Esophagus muscularis mucosa (tissue), 4 donors: ENCODE results near the gene GPR4. TPM values are rescaled to one million over a fixed set of nuclear protein-coding genes. Genes with fewer than 3 reads are reported as not detected.

Experiments
- DNase-seq: peaks from one replicate; pipeline ENCODE4 v3.0.0-alpha.2; 2017; ENCODE audit errors: extremely low spot score
- H3K27ac ChIP-seq, 4 donors: fragments of 200-600 bp; sonication (generic); replicated peaks in 1 of 4; 1 replicate in 3 of 4; 2 replicates in 1 of 4; pipeline ENCODE4 v1.5.1; 2016 to 2019; ENCODE audit warnings: mild to moderate bottlenecking in 1 of 4
- H3K27me3 ChIP-seq, 4 donors: fragments of 200-600 bp; sonication (generic); one replicate each; pipeline versions ENCODE4 v1.5.1 to v1.6.0; 2016 to 2019
- H3K36me3 ChIP-seq, 4 donors: fragments of 200-600 bp; sonication (generic); one replicate each; pipeline ENCODE4 v1.5.1; 2016 to 2019
- H3K4me1 ChIP-seq, 4 donors: fragments of 200-600 bp; sonication (generic); one replicate each; pipeline ENCODE4 v1.5.1; 2016 to 2019
- H3K4me3 ChIP-seq, 4 donors: fragments of 200-600 bp; sonication (generic); 1 replicate in 2 of 4; 2 replicates in 2 of 4; pipeline ENCODE4 v1.5.1; 2016 to 2019; ENCODE audit warnings: mild to moderate bottlenecking in 4 of 4, moderate library complexity in 1 of 4
- H3K9me3 ChIP-seq, 4 donors: fragments of 200-600 bp; sonication (generic); 1 replicate in 3 of 4; 2 replicates in 1 of 4; pipeline ENCODE4 v1.5.1; 2016 to 2019
- EP300 ChIP-seq: sonication (generic); formaldehyde crosslinking; IDR thresholded peaks from one replicate; pipeline ENCODE4 v1.6.1; 2017; ENCODE audit warnings: antibody characterized with exemption
- POLR2A ChIP-seq: fragments of 450-650 bp; IDR thresholded peaks from one replicate; pipeline ENCODE4 v1.6.1; 2017; ENCODE audit warnings: antibody characterized with exemption, moderate library complexity, mild to moderate bottlenecking, low read depth
- POLR2AphosphoS5 ChIP-seq, 2 donors: sonication (generic); formaldehyde crosslinking; IDR thresholded peaks; one replicate each; pipeline ENCODE4 v1.6.1; 2017; ENCODE audit warnings: antibody characterized with exemption in 2 of 2
- WGBS: methylation state at CpG from one replicate; pipeline ENCODE4 v1.1.5; 2018; 5-methylcytosine and 5-hydroxymethylcytosine counted together
- intact Hi-C: fragments of 100-400 bp; cut with DNase I; formaldehyde crosslinking; loops from one replicate; pipeline ENCODE4 v1.15.1; 2023
- total RNA-seq, 4 donors: library from RNA; depleted of rRNA; stranded (reverse); fragments of >200 nt; gene quantifications; one replicate each; pipeline versions ENCODE4 v1.1.0 to v1.2.1, GENCODE V29; 2016
- TF ChIP-seq, protein P1 (sequence below), 3 experiments: fragments of 200-600 bp in 2 of 3; fragments of 450-650 bp in 1 of 3; sonication (generic) in 2 of 3; IDR thresholded peaks; one replicate each; pipeline ENCODE4 v1.5.1; 2017 to 2019; ENCODE audit warnings: antibody characterized with exemption in 3 of 3, mild to moderate bottlenecking in 2 of 3, moderate library complexity in 1 of 3

The GPR4 gene
- total RNA-seq, 4 donors from 2014 or later = 0.42 to 6.6 (median 4.8) TPM

GRCh38 chr19:45638930-45639729 lies 37.1 kb upstream of the GPR4 start, which contains the start of gene EML2:
Gene EML2 (minus strand): TSS chr19:45639397. CDS start chr19:45639376, 21 bp downstream.
- peaks cover 0 to 10% (median 3%) of the 10 kb centered on the region in 4 donors for H3K27me3 ChIP-seq
- intact Hi-C loops = no loop called here
- no peaks in the 10 kb centered on the region for H3K9me3 ChIP-seq
- TF ChIP-seq POLR2AphosphoS5 (IDR thresholded peaks at IDR 0.05) = no peak
- TF ChIP-seq POLR2A = no peak
- TF ChIP-seq, protein P1, sequence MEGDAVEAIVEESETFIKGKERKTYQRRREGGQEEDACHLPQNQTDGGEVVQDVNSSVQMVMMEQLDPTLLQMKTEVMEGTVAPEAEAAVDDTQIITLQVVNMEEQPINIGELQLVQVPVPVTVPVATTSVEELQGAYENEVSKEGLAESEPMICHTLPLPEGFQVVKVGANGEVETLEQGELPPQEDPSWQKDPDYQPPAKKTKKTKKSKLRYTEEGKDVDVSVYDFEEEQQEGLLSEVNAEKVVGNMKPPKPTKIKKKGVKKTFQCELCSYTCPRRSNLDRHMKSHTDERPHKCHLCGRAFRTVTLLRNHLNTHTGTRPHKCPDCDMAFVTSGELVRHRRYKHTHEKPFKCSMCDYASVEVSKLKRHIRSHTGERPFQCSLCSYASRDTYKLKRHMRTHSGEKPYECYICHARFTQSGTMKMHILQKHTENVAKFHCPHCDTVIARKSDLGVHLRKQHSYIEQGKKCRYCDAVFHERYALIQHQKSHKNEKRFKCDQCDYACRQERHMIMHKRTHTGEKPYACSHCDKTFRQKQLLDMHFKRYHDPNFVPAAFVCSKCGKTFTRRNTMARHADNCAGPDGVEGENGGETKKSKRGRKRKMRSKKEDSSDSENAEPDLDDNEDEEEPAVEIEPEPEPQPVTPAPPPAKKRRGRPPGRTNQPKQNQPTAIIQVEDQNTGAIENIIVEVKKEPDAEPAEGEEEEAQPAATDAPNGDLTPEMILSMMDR (IDR thresholded peaks at IDR 0.05) = no peak
- TF ChIP-seq EP300 = no peak
- WGBS = 9% methylated on average over 17 of the region's 52 CpGs
- peaks cover 24 to 52% (median 50%) of the 10 kb centered on the region in 4 donors for H3K4me1 ChIP-seq
- peak within 1 kb of the TSS; percentile 63 to 70 (median 66) for H3K4me3 ChIP-seq
- DNase-seq = no peak
- H3K27ac ChIP-seq = peak within 1 kb of the TSS in 1 of 4 donors; percentile 33
- no peaks in the 10 kb centered on the region for H3K36me3 ChIP-seq

- no peak overlapping the region for H3K27ac ChIP-seq
- H3K36me3 ChIP-seq = no peaks in the 10 kb centered on the region
- peaks cover 23 to 46% (median 43%) of the 10 kb centered on the region in 4 donors for H3K4me1 ChIP-seq
- peak overlapping the region in 3 of 4 donors; percentile 63 to 70 (median 67) for H3K4me3 ChIP-seq
- H3K27me3 ChIP-seq = no peaks in the 10 kb centered on the region
- no peak for DNase-seq
- no peaks in the 10 kb centered on the region for H3K9me3 ChIP-seq
- WGBS = 72% methylated on average over 19 of the region's 19 CpGs
- no peak for TF ChIP-seq EP300
- no peak for TF ChIP-seq POLR2AphosphoS5 (IDR thresholded peaks at IDR 0.05)
- TF ChIP-seq POLR2A = no peak
- TF ChIP-seq, protein P1 (IDR thresholded peaks at IDR 0.05) = no peak
- intact Hi-C loops = no loop called here
Measured at GRCh38 chr19:45637890-45638667, 36.1 kb upstream of the GPR4 start.

DNA sequence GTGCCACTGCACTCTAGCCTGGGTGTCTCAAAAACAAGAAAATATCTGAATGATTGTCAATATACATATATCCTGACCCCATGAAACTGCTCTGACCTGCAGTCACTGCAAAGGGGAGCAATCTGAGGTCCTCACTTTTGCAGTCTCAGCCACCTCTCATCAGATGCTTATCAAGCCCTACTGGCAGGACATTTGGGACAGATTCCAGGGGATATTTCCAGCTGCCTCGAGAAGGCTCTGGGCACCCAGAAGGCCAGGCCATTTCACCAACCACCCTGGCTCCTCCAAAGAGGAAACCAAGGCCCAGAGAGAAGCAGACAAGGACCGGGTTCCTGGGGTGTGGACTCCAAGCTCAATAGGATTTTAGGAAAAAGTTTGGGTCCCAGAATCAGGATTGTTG lies 34.9 kb upstream of the GPR4 start:
- no peak for TF ChIP-seq POLR2A
- TF ChIP-seq, protein P1 (IDR thresholded peaks at IDR 0.05) = no peak
- no peak for TF ChIP-seq EP300
- no peak for TF ChIP-seq POLR2AphosphoS5 (IDR thresholded peaks at IDR 0.05)
- no peak overlapping the region for H3K4me3 ChIP-seq
- intact Hi-C loops = no loop called here
- DNase-seq = no peak
- peaks cover 14 to 39% (median 34%) of the 10 kb centered on the region in 4 donors for H3K4me1 ChIP-seq
- H3K27me3 ChIP-seq = no peaks in the 10 kb centered on the region
- no peaks in the 10 kb centered on the region for H3K36me3 ChIP-seq
- H3K9me3 ChIP-seq = no peaks in the 10 kb centered on the region
- H3K27ac ChIP-seq = no peak overlapping the region
- 82% methylated on average over 2 of the region's 2 CpGs for WGBS

- no peak overlapping the region for H3K4me3 ChIP-seq
- H3K9me3 ChIP-seq = no peaks in the 10 kb centered on the region
- WGBS = 87% methylated on average over 1 of the region's 1 CpG
- no peak overlapping the region for H3K27ac ChIP-seq
- TF ChIP-seq POLR2A (no peak), POLR2AphosphoS5 (IDR thresholded peaks at IDR 0.05) (no peak), EP300 (no peak)
- TF ChIP-seq, protein P1 (IDR thresholded peaks at IDR 0.05) = no peak
- H3K4me1 ChIP-seq = peaks cover 12 to 32% (median 28%) of the 10 kb centered on the region in 4 donors
- no peaks in the 10 kb centered on the region for H3K27me3 ChIP-seq
- intact Hi-C loops = no loop called here
- no peak for DNase-seq
- H3K36me3 ChIP-seq = no peaks in the 10 kb centered on the region
Measured at GRCh38 chr19:45636275-45636674, 34.3 kb upstream of the GPR4 start.
